ENCODE results near the gene KIRREL3. TPM values are rescaled to one million over a fixed set of nuclear protein-coding genes. Genes with fewer than 3 reads are reported as not detected.

The KIRREL3 gene
- total and polyA plus RNA-seq, 2 of the 4 experiments (the other 2 are of a cell fraction): 10.9 to 15.9 TPM

- Histone ChIP-seq H4K8ac (ENCODE audit: low read depth in 2 of 2, low read length in 2 of 2) (no peak overlapping the region), H3K14ac (replicated peaks; ENCODE audit: low read depth, low read length) (no peak overlapping the region), H4K91ac (ENCODE audit: insufficient read depth, low read depth, low read length) (no peak overlapping the region), H2BK20ac (ENCODE audit: low read depth, low read length) (no peak overlapping the region), H3K9me1 (ENCODE audit: insufficient read depth, low read length) (0 out of 2 replicates have a peak, but pooled peaks cover 4% of the 10 kb centered on the region), H3K4ac (ENCODE audit: low read depth, low read length) (no peak overlapping the region), H4K20me1 (ENCODE audit: insufficient read depth, low read length) (no peaks in the 10 kb centered on the region), H3K36me3 (ENCODE audit: control insufficient read depth, insufficient read depth, low read length) (peaks cover 1% of the 10 kb centered on the region; the same call in 1 of the 2 replicates), H4K5ac (ENCODE audit: low read depth, low read length) (no peak overlapping the region), H3K18ac (ENCODE audit: low read depth, low read length) (no peak overlapping the region), H2AK5ac (ENCODE audit: low read depth, low read length) (no peak overlapping the region), H3K79me1 (ENCODE audit: low read depth in 1 of 2, low read length in 2 of 2) (no peaks in the 10 kb centered on the region), H3K9ac (ENCODE audit: low read depth, low read length) (no peak overlapping the region), H3K4me2 (ENCODE audit: low read depth, low read length) (no peak overlapping the region), H3K27me3 (ENCODE audit: control insufficient read depth, insufficient read depth, low read length) (no peaks in the 10 kb centered on the region), H3K23ac (ENCODE audit: low read depth, low read length) (no peak overlapping the region), H3K4me3 (ENCODE audit: insufficient read depth, low read depth, low read length) (no peak overlapping the region), H2BK120ac (ENCODE audit: low read depth, low read length) (no peak overlapping the region), H2BK5ac (ENCODE audit: low read depth, low read length, poor library complexity, severe bottlenecking) (no peak overlapping the region), H3K56ac (ENCODE audit: extremely low read depth, insufficient read depth, low read length) (no peak overlapping the region), H2BK15ac (ENCODE audit: low read depth, low read length) (no peak overlapping the region), H3K4me1 (ENCODE audit: control insufficient read depth, insufficient read depth, low read length) (peaks cover 8% of the 10 kb centered on the region), H3K9me3 (ENCODE audit: control insufficient read depth, insufficient read depth, low read length) (no peaks in the 10 kb centered on the region), H2AFZ (replicated peaks; ENCODE audit: low read length, poor library complexity) (no peak overlapping the region), H3K27ac (ENCODE audit: insufficient read depth, low read length) (no peak overlapping the region), H2AK9ac (replicated peaks; ENCODE audit: low read depth, low read length, poor library complexity) (no peak overlapping the region)
- no TSS peak for BruUV-seq (replicated peaks)
- in situ Hi-C loops (cut with MboI; ENCODE audit: low sequenced_read_pairs): no loop called here
- ChIA-PET CTCF (no interaction called here), POLR2A (ENCODE audit: unreplicated experiment) (no interaction called here)
- dilution Hi-C loops (cut with HindIII; ENCODE audit: low sequenced_read_pairs, unreplicated experiment): no loop called here
- WGBS, 2 experiments (ENCODE audit: extremely low coverage in 2 of 2, insufficient read length in 1 of 2): no CpG with 5 or more reads among the region's 2 CpGs
- ATAC-seq (ENCODE audit: low read depth): no peak
- DNase-seq: no peak
- no peak for TF ChIP-seq SMC3 (IDR thresholded peaks at IDR 0.05; ENCODE audit: low read depth, low read length)
- no peak for TF ChIP-seq CHD1 (IDR thresholded peaks at IDR 0.05; ENCODE audit: low read depth, low read length)
- no peak for TF ChIP-seq NFE2L2 (IDR thresholded peaks at IDR 0.05; ENCODE audit: low read depth, low read length)
- no peak for TF ChIP-seq CTCF (conservative IDR thresholded peaks at IDR 0.05; ENCODE audit: low read depth, low read length)
- no peak for TF ChIP-seq ELK1 (IDR thresholded peaks at IDR 0.05; ENCODE audit: borderline replicate concordance, low read depth, low read length)
- intact Hi-C loops (cut with micrococcal nuclease): no loop called here
Observed at GRCh38 chr11:126423154-126423553, 577.4 kb downstream of the KIRREL3 start.

Data from IMR-90 (cell line).